ENCODE results near the gene C11orf58.

DNA sequence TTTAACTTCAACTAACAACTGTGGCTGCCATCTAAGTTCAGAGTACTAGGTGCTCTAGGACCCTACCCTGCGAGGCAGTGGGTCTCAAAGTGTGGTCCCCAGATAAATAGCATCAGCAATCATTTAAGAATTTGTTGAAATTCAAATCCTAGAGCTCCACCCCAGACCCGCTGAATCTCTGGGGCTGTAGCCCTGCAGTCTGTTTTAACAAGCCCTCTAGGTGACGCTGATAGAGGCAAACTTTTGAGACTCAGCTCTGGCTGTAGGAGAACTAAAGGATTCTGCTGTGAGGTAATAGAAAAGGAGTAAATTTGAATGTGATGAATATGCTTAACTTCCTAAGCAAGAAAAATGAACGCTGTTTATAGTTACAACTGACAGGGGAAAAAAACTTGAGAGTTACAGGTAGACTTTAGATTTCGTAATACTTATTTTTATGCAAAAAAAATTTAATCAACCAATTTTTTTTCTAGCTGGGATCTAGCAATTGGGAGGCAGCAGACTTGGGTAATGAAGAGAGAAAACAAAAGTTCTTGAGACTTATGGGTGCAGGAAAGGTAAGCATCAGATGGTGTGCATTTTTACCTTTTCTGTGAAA, 5.8 kb downstream of the C11orf58 start:
- TF ChIP-seq, protein P1, sequence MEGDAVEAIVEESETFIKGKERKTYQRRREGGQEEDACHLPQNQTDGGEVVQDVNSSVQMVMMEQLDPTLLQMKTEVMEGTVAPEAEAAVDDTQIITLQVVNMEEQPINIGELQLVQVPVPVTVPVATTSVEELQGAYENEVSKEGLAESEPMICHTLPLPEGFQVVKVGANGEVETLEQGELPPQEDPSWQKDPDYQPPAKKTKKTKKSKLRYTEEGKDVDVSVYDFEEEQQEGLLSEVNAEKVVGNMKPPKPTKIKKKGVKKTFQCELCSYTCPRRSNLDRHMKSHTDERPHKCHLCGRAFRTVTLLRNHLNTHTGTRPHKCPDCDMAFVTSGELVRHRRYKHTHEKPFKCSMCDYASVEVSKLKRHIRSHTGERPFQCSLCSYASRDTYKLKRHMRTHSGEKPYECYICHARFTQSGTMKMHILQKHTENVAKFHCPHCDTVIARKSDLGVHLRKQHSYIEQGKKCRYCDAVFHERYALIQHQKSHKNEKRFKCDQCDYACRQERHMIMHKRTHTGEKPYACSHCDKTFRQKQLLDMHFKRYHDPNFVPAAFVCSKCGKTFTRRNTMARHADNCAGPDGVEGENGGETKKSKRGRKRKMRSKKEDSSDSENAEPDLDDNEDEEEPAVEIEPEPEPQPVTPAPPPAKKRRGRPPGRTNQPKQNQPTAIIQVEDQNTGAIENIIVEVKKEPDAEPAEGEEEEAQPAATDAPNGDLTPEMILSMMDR (IDR thresholded peaks at IDR 0.05; ENCODE audit: low read depth, low read length, poor library complexity, severe bottlenecking) = no peak
- TF ChIP-seq EZH2phosphoT487 (IDR thresholded peaks at IDR 0.05; ENCODE audit: borderline replicate concordance, low read length) = no peak

Data from DOHH2 (cell line).